ENCODE measurements around the gene SLC6A18.

The SLC6A18 gene, protein sequence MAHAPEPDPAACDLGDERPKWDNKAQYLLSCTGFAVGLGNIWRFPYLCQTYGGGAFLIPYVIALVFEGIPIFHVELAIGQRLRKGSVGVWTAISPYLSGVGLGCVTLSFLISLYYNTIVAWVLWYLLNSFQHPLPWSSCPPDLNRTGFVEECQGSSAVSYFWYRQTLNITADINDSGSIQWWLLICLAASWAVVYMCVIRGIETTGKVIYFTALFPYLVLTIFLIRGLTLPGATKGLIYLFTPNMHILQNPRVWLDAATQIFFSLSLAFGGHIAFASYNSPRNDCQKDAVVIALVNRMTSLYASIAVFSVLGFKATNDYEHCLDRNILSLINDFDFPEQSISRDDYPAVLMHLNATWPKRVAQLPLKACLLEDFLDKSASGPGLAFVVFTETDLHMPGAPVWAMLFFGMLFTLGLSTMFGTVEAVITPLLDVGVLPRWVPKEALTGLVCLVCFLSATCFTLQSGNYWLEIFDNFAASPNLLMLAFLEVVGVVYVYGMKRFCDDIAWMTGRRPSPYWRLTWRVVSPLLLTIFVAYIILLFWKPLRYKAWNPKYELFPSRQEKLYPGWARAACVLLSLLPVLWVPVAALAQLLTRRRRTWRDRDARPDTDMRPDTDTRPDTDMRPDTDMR

DNA sequence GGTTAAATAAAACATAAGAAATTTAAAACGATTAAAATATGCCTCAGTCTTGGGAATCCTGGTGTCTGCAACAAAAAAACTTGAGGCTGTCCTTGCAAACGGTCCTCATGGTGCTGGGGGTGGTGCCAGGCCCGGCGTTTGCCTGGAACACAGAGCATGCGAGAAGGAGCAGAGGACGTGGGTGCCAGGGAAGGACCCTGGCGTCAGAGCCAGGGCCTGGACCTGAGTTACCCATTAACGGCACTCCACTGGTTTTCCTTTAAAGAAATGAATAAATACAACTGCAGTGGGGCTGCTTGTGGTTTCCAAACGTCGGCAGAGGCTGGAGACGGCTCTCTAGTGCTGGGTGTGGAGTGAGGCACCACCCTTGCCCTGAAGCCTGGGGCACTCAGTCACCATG, at the start of gene SLC6A18:
Gene SLC6A18 (plus strand): TSS at position 301 of the 400 bp plus-strand sequence. CDS start 97 bp downstream, at position 398.
- DNase-seq, result no peak

DNA sequence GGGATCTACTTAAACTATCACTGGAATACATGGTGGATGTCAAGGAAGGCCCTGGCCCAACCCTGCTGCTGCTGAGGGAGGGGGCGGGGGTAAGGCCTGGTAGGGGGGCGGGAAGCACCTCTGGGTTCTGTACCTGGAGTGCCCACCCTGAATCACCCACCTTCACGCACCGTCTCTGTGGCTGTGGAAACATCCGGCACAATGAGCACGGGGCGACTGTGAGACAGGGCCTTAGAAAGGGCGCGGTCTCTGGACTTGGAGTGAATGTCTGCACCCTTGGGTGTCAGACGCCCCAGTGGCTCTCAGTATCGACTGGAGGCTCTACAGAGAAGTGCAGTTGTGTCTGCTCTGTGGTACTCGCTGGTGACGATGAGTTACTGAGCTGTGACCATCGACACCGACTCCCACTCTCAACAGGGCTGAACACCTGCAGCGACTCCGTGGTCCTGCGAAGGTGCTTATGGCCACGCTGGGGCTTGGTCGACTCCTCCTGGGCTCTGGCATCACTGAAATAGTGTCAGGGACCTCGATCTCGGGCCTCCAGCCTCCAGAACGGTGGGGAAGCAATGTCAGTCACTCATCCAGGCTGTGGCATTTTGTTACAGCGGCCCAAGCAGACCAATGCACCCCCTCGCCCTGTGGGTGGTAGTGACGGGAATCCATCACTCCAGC, 49.2 kb upstream of the SLC6A18 start:
- no peak for DNase-seq

DNA sequence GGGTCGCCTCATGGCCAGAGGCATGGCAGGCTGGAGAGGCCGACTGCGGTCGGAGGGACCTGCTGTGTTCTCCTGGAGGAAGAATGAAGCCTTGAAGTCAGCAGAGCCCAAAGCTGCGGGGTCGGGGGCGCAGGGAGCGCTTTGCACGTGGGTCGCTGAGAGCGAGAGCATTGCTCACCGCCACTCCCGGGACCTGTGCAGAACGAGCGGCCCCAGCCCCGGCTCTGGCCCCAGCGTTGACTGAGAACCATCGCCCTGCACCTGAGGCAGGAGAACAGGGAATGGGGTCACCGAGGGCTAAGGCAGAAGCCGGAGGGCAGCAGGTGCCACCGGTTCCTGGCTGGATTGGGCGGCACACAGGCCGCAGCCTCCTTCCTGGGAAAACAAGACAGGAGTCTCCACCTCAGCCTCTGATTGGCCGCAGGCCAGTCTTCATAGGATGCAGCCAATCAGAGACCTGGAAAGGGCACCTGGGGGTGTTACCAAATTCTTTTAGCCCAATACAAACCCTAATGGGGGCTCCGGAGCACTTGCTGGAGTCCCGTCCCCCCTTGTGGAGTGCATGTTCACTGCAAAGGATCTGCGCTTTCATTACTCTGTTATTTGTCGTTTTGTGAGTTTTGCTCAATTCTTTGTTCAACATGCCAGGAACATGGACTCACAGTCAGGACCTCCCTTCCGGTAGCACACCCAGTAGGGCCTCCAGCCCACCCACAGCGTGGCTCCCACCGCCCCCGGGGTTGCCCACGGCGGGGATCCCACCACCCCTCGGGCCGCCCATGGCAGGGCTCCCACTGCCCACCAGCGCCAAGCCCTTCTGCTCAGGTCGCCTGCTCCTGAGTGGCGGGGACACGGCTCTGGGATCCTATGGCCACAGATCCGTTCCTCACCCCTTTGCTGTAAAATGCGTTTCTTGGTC, 48.4 kb upstream of the SLC6A18 start:
- no peak for DNase-seq

DNA sequence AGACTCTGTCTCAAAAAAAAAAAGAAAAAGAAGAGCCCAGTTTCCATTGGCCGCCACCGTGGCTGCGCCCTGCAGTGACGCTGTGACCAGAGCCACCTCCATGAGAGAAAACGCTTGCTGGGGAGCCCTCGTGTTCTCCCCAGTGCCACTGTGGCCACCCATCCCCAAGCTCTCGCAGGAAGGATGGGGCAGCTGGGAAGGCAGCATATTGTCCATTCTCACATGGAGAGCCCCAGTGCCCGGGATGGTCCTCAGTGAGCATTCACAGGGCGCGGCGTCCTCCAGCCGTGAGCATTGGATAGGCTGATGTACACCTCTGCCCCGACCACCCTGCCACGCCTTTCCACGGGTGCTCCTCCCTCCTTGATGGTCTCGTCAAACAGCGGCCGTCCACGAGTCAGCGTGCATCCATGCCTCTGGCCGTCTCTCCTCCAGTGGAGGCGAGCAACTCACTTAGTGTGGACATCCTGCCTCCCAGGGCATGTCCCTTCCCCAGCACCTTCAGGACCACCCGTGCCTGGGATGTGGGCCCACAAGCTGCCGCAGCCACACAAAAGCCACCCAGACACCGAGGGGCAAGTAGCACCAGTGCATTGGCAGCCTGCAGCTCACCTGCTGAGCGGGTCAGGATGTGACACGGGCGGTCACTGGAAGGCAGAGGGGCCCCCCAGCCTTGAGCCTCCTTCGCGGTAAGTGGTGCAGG, 47.2 kb upstream of the SLC6A18 start:
- no peak for DNase-seq

DNA sequence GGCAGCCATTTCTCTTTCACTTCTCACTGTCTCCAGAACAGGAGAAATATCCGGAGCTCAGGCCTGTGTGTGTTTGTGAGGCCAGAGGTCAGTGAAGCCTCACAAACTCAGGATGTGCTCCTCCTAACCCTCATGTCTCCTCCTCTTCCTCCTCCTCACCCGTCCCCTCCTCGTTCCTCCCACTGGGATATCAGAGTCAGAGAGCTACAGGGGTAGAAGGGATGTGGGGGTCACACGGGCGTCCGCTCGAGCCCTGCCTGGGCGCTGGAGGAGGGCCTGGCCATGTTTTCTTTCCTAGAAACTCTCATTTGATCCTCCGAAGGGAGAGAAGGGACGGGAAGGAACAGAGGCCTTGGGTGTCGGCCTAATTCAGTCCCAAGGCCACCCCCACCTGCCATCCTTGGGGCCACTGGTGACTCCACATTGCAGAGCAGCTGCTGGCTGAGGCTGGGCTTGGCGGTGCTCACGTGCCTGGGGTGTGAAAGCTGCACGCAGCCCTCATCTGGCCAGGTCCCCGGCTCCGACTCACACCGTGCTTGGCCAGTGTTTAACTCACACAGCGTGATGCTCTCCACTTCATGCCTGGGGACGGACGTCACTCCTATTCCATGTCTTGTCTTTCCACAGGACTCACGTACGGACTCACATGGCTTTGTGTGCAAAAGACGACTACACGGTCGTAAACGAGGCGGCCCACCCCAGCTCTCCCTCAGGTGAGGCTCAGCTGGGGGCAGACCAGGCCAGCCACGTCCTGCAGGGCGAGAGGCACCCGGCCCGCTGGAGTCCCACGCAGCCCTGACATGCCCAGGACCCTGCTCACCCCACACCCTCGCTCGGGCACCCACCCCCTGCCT, 46.4 kb upstream of the SLC6A18 start:
- no peak for DNase-seq

DNA sequence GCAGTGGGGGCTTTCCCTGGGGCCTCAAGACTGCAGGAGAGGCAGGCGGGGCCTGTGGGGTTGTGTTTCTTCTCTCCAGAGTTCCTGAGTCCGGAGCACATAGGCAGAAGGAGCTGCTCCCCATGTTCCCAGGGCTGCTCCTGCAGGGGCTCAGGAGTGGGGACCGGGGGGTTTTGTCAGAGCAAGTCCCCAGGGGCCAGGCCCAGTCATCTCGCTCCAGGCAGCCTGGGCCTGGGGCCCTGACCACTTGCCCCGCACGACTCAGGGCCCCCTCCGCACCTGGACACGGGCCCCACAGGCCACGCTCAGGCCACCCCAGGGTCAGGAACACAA, 45.8 kb upstream of the SLC6A18 start:
- no peak for DNase-seq

DNA sequence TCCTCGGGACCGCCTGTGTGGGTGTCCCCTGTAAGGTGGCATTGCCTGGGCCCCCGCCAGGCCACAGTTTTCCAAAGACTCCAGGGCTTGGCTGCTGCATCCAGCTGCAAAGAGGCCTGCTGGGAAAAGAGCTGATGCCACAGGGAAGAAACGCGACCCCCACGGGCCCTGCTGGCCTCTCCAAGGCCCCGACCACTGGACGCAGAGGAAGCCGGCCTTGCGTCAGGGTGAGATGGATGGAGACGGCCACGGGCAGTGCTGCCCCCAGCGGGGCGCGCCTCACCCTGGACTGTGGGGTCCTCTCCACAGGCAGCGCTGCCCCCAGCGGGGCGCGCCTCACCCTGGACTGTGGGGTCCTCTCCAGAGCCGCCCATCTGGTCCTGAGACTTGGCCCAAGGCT, 45.1 kb upstream of the SLC6A18 start:
- no peak for DNase-seq

DNA sequence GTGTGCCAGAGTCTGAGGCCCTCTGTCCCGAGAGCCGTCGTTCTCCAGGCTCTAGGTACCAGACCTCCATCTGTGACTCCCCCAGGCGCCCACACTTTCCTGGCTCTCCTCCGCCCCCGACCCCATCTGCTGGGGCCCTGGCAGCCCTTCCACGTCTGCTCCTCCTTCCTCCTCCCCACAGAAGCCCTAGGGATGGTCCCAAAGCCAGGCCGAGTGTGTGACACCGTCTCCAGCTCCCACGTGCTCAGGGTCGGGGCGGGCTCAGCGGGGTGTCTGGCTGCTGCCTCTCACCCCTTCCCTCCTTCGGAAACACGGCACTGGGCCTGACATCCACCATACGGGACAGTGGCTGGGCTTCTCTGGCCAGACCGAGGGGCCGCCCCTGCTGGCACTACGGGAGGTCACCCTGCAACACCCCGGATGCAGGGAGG, 44.3 kb upstream of the SLC6A18 start:
- DNase-seq, result no peak

DNA sequence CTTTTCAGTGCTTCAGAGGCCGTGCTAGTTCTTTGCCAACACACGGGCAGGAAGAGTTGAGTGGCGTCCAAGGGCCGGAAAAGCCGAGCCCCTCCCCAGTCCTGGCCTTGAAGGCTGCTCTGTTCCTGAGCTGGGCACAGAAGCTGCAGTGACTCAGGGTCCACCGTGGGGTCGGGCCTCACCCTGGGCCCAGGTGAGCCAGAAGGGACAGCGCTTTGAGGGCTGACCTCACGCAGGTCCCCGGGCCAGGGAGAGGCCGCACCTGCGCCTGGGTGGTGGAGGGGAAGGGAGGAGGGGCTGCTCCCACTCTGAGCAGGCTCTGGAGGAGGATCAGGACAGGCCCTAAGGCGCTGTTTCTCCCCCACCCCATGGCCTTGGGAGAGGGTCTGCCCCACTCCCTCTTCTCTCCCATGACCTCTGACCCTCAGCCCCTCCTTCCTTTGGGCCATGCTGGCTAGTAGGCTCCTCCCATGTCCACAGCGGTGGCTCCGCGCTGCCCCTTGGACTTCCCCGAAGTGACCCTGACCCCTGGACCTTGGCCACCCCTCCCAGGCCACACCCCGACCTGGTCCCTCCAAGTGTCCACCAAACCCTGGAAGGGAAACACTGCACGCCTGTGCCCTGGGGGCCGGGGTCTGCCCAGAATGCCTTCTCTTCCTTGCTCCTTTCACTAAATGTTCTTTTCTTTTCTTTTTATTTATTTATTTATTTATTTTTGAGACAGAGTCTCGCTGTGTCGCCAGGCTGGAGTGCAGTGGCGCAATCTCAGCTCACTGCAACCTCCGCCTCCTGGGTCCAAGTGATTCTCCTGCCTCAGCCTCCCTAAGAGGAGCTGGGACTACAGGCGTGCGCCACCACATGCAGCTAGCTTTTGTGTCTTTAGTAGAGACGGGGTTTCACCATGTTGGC, 43.5 kb upstream of the SLC6A18 start:
- DNase-seq, result no peak

DNA sequence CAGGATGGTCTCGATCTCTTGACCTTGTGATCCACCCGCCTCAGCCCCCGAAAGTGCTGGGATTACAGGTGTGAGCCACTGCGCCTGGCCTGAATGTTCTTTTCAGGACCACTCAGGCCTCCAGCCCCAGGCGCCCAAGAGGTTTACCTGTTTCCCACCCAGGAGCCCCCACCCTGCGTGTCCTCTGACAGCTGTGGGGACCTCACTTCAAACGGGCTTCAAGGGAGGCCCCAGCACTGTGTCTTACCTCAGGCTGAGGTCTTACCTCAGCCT, 42.9 kb upstream of the SLC6A18 start:
- no peak for DNase-seq

DNA sequence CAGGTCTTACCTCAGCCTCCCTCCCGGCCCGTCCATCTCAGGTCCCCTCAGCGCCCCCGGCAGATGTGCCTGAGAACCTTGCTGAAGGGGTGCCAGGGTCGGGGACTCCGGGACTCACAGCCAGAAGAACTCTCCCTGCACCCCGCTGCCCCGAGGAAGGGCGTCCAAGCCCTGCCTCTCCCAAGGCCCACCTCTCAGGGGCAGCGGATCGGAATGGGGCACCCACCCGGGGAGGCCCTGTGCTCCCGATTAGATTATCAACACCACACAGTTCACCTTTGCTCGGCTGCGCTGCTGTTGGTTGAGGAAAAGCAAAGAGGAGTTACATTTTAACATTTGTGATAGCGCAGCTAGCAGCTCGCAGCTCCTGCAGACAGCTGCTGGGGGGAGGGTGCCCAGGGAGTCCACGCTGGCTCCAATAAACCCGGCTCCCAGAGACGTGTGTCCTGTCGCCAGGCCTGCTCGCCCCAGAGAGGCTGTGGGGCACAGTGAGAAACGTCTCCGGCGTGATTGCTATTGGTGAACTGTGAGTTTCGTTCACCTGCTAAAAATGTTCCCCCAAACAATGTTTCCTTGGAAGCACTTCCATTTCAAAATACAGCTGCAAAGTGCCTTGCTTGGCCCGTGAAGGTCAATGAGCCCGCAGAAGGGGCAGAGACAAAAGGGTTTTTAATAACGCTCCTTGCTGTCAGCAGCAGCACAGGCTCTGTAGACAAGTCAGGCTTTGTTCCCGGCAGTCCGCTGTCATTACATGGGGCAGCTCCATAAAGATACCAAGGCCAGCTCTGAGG, 42.4 kb upstream of the SLC6A18 start:
- DNase-seq, result no peak

DNA sequence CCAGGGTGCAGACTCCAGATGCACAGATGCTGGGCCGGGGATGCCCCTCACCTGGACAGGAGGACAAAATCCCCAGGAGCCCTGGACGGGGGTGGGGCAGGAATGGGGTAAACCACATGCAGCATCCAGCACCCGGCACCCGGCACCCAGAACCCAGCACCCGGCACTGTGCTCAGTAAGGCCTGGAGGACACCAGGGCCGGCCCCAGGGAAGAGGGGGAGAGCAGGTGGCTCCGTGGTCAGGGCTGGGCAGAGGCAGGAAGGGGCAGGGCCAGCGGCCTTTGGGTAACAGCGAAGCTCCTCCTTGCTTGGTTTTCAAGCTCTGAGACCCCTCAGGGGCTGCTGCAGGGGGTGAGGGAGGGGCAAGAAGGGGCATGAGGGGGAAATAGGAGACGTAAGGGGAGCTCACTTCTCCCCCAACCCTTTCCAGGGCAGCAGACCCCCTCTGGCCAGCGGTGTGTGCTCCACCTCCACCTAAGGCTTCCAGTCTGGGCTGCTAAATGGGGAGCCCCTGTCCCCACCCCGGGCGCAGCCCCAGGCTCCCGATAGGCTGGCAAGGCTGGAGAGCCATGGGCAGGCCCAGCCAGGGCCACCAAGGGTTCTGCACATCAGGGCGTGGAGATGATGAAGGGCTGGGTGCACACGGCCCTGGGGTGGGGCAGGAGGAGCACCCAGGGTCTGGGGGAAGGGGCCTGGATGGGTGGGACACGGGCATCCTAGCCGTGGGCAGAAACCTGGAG, 41.6 kb upstream of the SLC6A18 start:
- no peak for DNase-seq

DNA sequence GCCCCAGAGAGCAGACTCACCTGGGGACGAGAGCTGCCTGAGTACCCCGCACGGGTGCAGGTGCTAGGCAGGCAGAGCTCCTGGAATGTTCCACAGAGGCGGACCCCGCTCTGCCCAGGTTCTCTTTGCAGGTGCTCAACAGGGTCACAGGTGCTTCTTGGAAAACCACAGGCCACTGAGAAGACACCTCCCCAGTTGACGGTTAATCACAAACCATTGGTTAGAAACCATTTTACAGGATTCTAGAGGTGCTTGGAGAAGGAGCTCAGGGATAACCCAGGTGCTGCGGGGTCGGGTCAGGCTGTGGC, 41.1 kb upstream of the SLC6A18 start:
- no peak for DNase-seq

DNA sequence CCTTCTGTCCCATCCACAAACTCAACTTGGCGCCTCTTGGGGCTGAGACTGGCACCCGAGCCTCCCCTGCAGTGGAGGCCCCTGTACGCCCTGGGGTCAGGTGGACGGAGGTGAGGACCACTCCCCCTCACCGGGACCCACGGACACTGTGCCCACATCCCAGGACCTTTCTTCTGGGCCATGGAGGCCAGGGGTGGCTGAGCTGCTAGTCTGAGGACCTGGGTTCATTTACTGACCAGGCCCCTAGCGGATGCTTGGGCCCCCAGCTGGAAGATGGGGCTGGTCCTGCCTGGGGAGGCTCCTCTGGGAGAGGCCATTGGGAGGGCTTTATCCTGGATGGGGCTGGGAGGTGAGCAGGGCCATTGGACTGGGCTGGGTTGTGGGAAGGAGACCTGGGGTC, 40.7 kb upstream of the SLC6A18 start:
- DNase-seq, result no peak

DNA sequence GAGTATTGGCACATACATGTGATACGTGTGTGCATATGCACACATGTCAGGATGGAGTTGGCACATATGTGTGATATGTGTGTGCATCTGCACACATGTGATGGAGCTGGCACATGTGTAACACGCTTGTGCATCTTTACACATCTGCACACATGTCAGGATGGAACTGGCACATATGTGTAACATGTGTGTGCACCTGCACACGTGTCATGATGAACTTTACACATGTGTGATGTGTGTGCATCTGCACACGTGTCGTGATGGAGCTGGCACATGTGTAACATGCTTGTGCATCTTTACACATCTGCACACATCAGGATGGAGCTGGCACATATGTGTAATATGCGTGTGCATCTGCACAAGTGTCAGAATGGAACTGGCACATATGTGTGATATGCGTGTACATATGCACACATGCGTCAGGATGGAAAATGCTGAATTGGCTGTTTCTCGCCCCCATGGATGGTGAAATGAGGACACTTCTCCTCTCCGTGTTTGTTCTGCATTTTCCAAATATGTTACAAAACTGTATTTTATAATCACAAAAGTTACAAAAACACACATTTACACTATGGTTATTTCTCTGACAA, 40.0 kb upstream of the SLC6A18 start:
- DNase-seq, result no peak

DNA sequence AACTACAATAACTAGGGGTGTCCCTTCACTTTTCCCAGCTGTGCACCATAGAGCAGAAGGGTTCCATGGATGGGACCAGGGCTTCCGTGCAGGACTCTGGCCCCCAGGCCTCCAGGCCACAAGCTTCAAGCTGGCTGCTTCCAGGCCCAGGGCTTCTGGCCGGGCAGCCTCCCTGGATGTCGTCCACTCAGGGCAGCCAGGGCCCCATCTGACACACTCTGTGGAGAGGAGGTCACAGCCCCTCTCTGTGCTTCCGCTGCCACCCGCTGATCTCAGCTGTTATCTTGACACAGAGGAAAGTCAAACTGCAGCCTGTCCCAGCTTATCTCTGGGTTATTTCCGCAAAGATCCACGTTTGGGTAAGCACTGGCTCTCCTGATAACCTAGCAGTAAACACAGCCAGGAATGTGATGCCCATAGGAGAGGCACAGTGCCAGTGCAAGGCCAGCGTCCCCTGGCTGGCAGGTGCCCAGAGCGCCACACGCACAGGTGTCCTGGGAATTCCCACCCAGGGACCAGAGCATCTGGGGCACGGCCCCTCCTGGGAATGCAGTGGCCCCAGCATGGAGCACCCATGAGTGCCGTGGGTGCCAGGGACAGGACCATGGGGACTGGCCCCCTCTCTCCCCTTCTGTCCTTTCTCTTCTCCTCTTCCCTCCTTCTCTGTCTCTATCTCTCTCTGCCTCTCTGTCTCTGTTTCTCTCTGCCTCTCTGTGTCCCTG, 39.4 kb upstream of the SLC6A18 start:
- peak; percentile 85 for DNase-seq

DNA sequence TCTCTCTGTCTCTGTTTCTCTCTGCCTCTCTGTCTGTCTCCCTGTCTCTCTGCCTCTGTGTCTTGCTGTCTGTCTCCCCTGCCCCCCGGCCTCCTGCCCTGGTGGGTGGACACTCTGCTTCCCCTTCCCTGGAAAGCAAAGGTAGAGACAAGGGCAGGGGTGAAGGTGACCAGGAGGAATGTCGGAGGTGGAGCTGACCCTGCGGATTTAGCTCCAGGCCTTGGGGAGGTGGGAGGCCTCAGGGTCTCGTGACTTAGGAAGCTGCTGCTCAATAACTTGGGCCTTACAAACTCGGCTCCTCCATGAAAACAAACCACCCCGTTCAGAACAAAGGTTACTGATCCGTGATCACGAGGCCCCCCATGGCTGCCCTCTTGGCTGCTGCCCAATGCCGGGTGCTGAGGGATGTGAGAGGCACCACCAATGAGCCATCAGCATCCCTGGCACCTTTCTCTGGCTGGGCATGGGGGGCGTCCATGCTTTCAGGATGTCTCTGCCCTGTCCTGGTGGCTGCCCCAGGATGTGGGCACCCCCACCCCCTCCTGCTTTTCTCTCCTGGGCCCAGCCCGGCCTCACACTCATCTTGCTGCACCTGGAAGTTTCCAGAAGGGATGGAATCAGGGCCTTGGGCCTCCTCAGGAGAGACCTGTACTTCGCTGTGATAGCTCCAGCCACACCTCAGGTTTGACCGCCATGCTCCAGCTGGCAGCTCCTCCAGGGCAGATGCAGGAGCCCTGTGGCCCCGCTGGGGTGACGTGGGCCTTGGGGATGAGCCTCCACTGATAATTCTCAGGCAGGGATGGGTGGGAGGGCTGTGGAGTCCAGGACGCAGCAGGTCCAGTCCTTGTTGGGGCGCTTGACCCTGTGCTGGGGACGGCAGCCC, 38.6 kb upstream of the SLC6A18 start:
- DNase-seq, result no peak
